GM12878 (cell line): Measurements from ENCODE around the gene ADA. TPM values are rescaled to one million over a fixed set of nuclear protein-coding genes. Genes with fewer than 3 reads are reported as not detected.
A peak's percentile ranks its signal among the peaks of the same experiment; 100 is the strongest.

Experiments
- ATAC-seq: fragments of 200-7000 bp; cut with Tn5 transposase; 3 replicates; pipeline ENCODE4 v1.9.1; 2020; ENCODE audit warnings: mild to moderate bottlenecking, moderate library complexity
- BruUV-seq: library from RNA; stranded (reverse); fragments of 400-500 nt; replicated peaks from 2 replicates; lab custom pipeline; 2021; lab: Mats Ljungman, UMichigan
- CTCF ChIA-PET: fragments of 300-600 bp; sonication (Branson Sonifier 250); formaldehyde crosslinking; extraction: SDS; loops from one replicate; lab custom pipeline; 2021; ENCODE audit warnings: inconsistent platforms; lab: Yijun Ruan, JAX
- POLR2A ChIA-PET: fragments of 350-600 bp; formaldehyde crosslinking; extraction: SDS; loops from one replicate; lab custom pipeline; 2021; ENCODE audit warnings: inconsistent platforms; lab: Charles Lee
- RAD21 ChIA-PET: fragments of 300-600 bp; sonication (Branson Sonifier 250); formaldehyde crosslinking; loops from one replicate; lab custom pipeline; 2023; ENCODE audit warnings: antibody characterized with exemption; ENCODE audit not compliant: unreplicated experiment; lab: Charles Lee
- SMC1A ChIA-PET: fragments of 300-600 bp; sonication (Branson Sonifier 250); formaldehyde crosslinking; loops from one replicate; lab custom pipeline; 2023; ENCODE audit not compliant: unreplicated experiment, uncharacterized antibody; lab: Charles Lee
- DNase-seq: peaks from one replicate; pipeline ENCODE4 v3.0.0-alpha.2; 2011; ENCODE audit warnings: low read depth, low spot score
- FAIRE-seq: peaks from 3 replicates; lab custom pipeline; 2011; peaks lifted over from hg19 to GRCh38; lab: Jason Lieb, UNC
- H2AFZ ChIP-seq: 2 replicates; pipeline ENCODE4 v1.6.0; 2011; ENCODE audit warnings: low read depth, low read length, control low read depth; ENCODE audit not compliant: control insufficient read depth
- H3K27ac ChIP-seq: 2 replicates; pipeline ENCODE4 v1.5.1; 2011; ENCODE audit warnings: control low read depth; ENCODE audit not compliant: control insufficient read depth, insufficient read depth
- H3K27me3 ChIP-seq, 2 experiments: replicated peaks in 1 of 2; 2 replicates each; pipeline versions ENCODE4 v1.6.0 to v1.6.1; 2011; ENCODE audit warnings: low read length in 1 of 2; ENCODE audit not compliant: control insufficient read depth in 2 of 2, insufficient read depth in 2 of 2
- H3K36me3 ChIP-seq, 2 experiments: 2 replicates each; pipeline ENCODE4 v1.5.1; 2011; ENCODE audit warnings: low read length in 1 of 2; ENCODE audit not compliant: control insufficient read depth in 2 of 2, insufficient read depth in 2 of 2
- H3K4me1 ChIP-seq: 2 replicates; pipeline ENCODE4 v1.6.1; 2011; ENCODE audit warnings: mild to moderate bottlenecking, low read length, moderate library complexity, mixed read lengths; ENCODE audit not compliant: control insufficient read depth, insufficient read depth
- H3K4me2 ChIP-seq: 2 replicates; pipeline ENCODE4 v1.6.0; 2011; ENCODE audit warnings: control low read depth; ENCODE audit not compliant: control insufficient read depth, insufficient read depth
- H3K4me3 ChIP-seq: fragments of 200-600 bp; sonication (generic); 2 replicates; pipeline ENCODE4 v1.5.1; 2016
- H3K79me2 ChIP-seq: 2 replicates; pipeline ENCODE4 v1.6.0; 2011; ENCODE audit warnings: low read length; ENCODE audit not compliant: control insufficient read depth, insufficient read depth
- H3K9ac ChIP-seq: 2 replicates; pipeline ENCODE4 v1.8.0; 2011; ENCODE audit warnings: low read length, control low read depth, mixed read lengths; ENCODE audit not compliant: control insufficient read depth, insufficient read depth
- H3K9me3 ChIP-seq: replicated peaks from 3 replicates; pipeline ENCODE4 v1.5.1; 2011; ENCODE audit warnings: mild to moderate bottlenecking, low read length; ENCODE audit not compliant: control insufficient read depth, insufficient read depth
- H4K20me1 ChIP-seq: 2 replicates; pipeline ENCODE4 v1.6.0; 2011; ENCODE audit not compliant: control insufficient read depth, insufficient read depth
- BRCA1 ChIP-seq: IDR thresholded peaks from 2 replicates; pipeline ENCODE4 v1.6.1; 2011; ENCODE audit warnings: low read depth, low read length, improper control_type of control experiment
- CBFB ChIP-seq: IDR thresholded peaks from 2 replicates; pipeline ENCODE4 v1.6.1; 2016; ENCODE audit warnings: antibody characterized with exemption, low read depth
- CREM ChIP-seq: IDR thresholded peaks from 2 replicates; pipeline ENCODE4 v1.6.1; 2014; ENCODE audit warnings: antibody characterized with exemption, low read depth
- ETV6 ChIP-seq, 2 experiments: fragments of 450-650 bp in 1 of 2; IDR thresholded peaks in 1 of 2; conservative IDR thresholded peaks in 1 of 2; 2 replicates each; pipeline ENCODE4 v1.6.1; 2014; ENCODE audit warnings: antibody characterized with exemption in 1 of 2, borderline replicate concordance in 1 of 2, low read depth in 1 of 2, mild to moderate bottlenecking in 1 of 2, moderate library complexity in 1 of 2
- IKZF1 ChIP-seq: fragments of 450-650 bp; conservative IDR thresholded peaks from 2 replicates; pipeline ENCODE4 v1.6.1; 2017; ENCODE audit warnings: antibody characterized with exemption, mild to moderate bottlenecking
- NFYB ChIP-seq: IDR thresholded peaks from 2 replicates; pipeline ENCODE4 v1.6.1; 2011; ENCODE audit warnings: low read depth, mild to moderate bottlenecking, low read length, improper control_type of control experiment, moderate library complexity; ENCODE audit not compliant: insufficient read depth
- SMARCA5 ChIP-seq: fragments of 450-650 bp; IDR thresholded peaks from 2 replicates; pipeline ENCODE4 v1.6.1; 2017; ENCODE audit warnings: mild to moderate bottlenecking
- SUZ12 ChIP-seq: fragments of 200-600 bp; sonication (generic); IDR thresholded peaks from one replicate; pipeline ENCODE4 v1.6.1; 2018; ENCODE audit warnings: antibody characterized with exemption, mild to moderate bottlenecking; ENCODE audit not compliant: unreplicated experiment
- TAF1 ChIP-seq: IDR thresholded peaks from 2 replicates; pipeline ENCODE4 v1.6.1; 2011; ENCODE audit warnings: mild to moderate bottlenecking, low read depth, low read length, borderline replicate concordance
- YBX1 ChIP-seq: fragments of 450-650 bp; IDR thresholded peaks from 2 replicates; pipeline ENCODE4 v1.6.1; 2016; ENCODE audit warnings: antibody characterized with exemption
- WGBS: methylation state at CpG from one replicate; pipeline ENCODE4 v1.1.6; 2016; ENCODE audit warnings: low lambda C conversion rate; ENCODE audit not compliant: insufficient replicate concordance, insufficient coverage; ENCODE audit errors: missing lambda C conversion rate; 5-methylcytosine and 5-hydroxymethylcytosine counted together
- in situ Hi-C: fragments of 300-500 bp; cut with MboI; formaldehyde crosslinking; loops from 9 replicates; pipeline ENCODE4 v1.14.3; 2018; ENCODE audit warnings: mixed read lengths
- intact Hi-C: fragments of 100-400 bp; cut with micrococcal nuclease; formaldehyde crosslinking; loops from one replicate; pipeline ENCODE4 v1.14.2; 2022; ENCODE audit not compliant: unreplicated experiment
- polyA plus RNA-seq, 11 experiments: library from polyadenylated mRNA; depleted of rRNA in 4 of 11; unstranded in 6 of 11; stranded (reverse) in 5 of 11; fragments of >200 nt; fragmentation: Nextera tagmentation in 4 of 11; fragmentation: Illumina TruSeq in 1 of 11; extraction: Ambion mirVana in 4 of 11; extraction: Trizol in 1 of 11; gene quantifications; 1 replicate in 1 of 11; 2 replicates in 10 of 11; pipeline versions ENCODE4 v1.2.1 to v1.2.3, GENCODE V29; 2011 to 2016; ENCODE audit warnings: inconsistent platforms in 2 of 11, missing spikeins in 2 of 11, low read depth in 1 of 11
- total RNA-seq, 4 experiments: library from RNA; depleted of rRNA in 3 of 4; stranded (reverse); fragments of >200 nt in 3 of 4; fragmentation: Illumina TruSeq in 1 of 4; extraction: Trizol in 1 of 4; gene quantifications; 2 replicates each; pipeline versions ENCODE4 v1.2.1 to v1.2.3, GENCODE V29; 2013 to 2021
- TF ChIP-seq, protein P1 (sequence below): IDR thresholded peaks from 2 replicates; pipeline ENCODE4 v1.6.1; 2011; ENCODE audit warnings: mild to moderate bottlenecking, low read depth, low read length, moderate library complexity; ENCODE audit not compliant: insufficient replicate concordance
- TF ChIP-seq, protein P2 (sequence below): fragments of 450-650 bp; IDR thresholded peaks from 2 replicates; pipeline ENCODE4 v1.6.1; 2017; ENCODE audit warnings: low read depth, mild to moderate bottlenecking, moderate library complexity
- TF ChIP-seq, protein P3 (sequence below): fragments of 450-650 bp; IDR thresholded peaks from 2 replicates; pipeline ENCODE4 v1.6.1; 2018; ENCODE audit warnings: mild to moderate bottlenecking, low read depth, moderate library complexity; ENCODE audit not compliant: partially characterized antibody
- TF ChIP-seq, protein P4 (sequence below): fragments of 450-650 bp; IDR thresholded peaks from 2 replicates; pipeline ENCODE4 v1.6.1; 2017; ENCODE audit warnings: mild to moderate bottlenecking, moderate library complexity

The ADA gene
- total and polyA plus RNA-seq, 10 of the 15 experiments (the other 5 are each of a cell fraction or from before 2014, with no cell fraction given) = 40.9 to 217 (median 90.8) TPM

DNA sequence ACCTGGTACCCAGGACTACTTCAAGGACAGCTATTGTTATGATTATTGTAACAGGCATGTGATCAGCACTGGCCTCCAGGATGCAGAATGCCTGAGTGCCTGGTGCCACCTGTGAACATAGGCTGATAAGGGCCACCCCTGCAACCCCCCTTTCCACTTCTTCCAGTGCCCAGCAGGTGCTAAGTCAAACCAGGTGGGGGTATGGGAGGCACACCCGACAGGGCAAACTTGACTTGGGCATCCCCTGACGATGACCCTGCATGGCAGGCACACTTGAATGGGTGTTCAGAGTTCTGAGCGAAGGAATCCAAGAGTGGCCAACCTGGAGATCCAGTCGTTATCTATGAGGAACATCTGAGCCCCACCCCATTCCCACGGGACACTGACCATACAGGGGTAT, 3.4 kb downstream of the ADA start:
- peak overlapping the region; percentile 99 for H3K27ac ChIP-seq
- in situ Hi-C loops (no loop called here), intact Hi-C loops (no loop called here)
- no peak for FAIRE-seq
- ChIA-PET SMC1A (interaction anchor here (1.3 to 6.9 kb wide), 7 partner anchors 8 to 62 kb away, joined by 3 to 71 read pairs (median 11); no protein-coding TSS in a partner anchor), CTCF (interaction anchor here (1.0 to 8.5 kb wide), 6 partner anchors 18 to 65 kb away, joined by 4 to 134 read pairs (median 11); no protein-coding TSS in a partner anchor), RAD21 (interaction anchor here (0.7 to 5.0 kb wide), 6 partner anchors 20 to 66 kb away, joined by 3 to 47 read pairs (median 10); partner anchors contain the start of gene PKIG), POLR2A (interaction anchor here (1.1 to 4.2 kb wide), 3 partner anchors 62 to 321 kb away, joined by 3 to 32 read pairs (median 5); no protein-coding TSS in a partner anchor)
- WGBS = 81% methylated on average over 5 of the region's 5 CpGs
- no peak overlapping the region for H2AFZ ChIP-seq
- H3K27me3 ChIP-seq = no peaks in the 10 kb centered on the region
- H3K4me1 ChIP-seq = peaks cover 72% of the 10 kb centered on the region
- peak overlapping the region; percentile 37; the same call in 1 of the 2 replicates for H3K4me3 ChIP-seq
- no peaks in the 10 kb centered on the region; the same call in 2 of the 3 replicates for H3K9me3 ChIP-seq
- H4K20me1 ChIP-seq = no peaks in the 10 kb centered on the region
- H3K79me2 ChIP-seq = peaks cover 64% of the 10 kb centered on the region
- H3K4me2 ChIP-seq = peak overlapping the region; percentile 95
- H3K9ac ChIP-seq = peak overlapping the region; percentile 55
- no peak for ATAC-seq
- DNase-seq = no peak
- no TSS peak for BruUV-seq
- no peaks in the 10 kb centered on the region for H3K36me3 ChIP-seq
- no peak for TF ChIP-seq SMARCA5
- TF ChIP-seq TAF1 = no peak
- no peak for TF ChIP-seq NFYB
- TF ChIP-seq SUZ12 = no peak
- TF ChIP-seq CBFB = no peak
- TF ChIP-seq, protein P1, sequence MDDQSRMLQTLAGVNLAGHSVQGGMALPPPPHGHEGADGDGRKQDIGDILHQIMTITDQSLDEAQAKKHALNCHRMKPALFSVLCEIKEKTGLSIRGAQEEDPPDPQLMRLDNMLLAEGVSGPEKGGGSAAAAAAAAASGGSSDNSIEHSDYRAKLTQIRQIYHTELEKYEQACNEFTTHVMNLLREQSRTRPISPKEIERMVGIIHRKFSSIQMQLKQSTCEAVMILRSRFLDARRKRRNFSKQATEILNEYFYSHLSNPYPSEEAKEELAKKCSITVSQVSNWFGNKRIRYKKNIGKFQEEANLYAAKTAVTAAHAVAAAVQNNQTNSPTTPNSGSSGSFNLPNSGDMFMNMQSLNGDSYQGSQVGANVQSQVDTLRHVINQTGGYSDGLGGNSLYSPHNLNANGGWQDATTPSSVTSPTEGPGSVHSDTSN = no peak
- TF ChIP-seq, protein P2, sequence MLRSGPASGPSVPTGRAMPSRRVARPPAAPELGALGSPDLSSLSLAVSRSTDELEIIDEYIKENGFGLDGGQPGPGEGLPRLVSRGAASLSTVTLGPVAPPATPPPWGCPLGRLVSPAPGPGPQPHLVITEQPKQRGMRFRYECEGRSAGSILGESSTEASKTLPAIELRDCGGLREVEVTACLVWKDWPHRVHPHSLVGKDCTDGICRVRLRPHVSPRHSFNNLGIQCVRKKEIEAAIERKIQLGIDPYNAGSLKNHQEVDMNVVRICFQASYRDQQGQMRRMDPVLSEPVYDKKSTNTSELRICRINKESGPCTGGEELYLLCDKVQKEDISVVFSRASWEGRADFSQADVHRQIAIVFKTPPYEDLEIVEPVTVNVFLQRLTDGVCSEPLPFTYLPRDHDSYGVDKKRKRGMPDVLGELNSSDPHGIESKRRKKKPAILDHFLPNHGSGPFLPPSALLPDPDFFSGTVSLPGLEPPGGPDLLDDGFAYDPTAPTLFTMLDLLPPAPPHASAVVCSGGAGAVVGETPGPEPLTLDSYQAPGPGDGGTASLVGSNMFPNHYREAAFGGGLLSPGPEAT = no peak
- TF ChIP-seq ETV6 (conservative IDR thresholded peaks at IDR 0.05 in 1 of 2, IDR thresholded peaks at IDR 0.05 in 1 of 2; ENCODE audit: borderline replicate concordance in 1 of 2, low read depth in 1 of 2) = no peak
- no peak for TF ChIP-seq IKZF1
- no peak for TF ChIP-seq BRCA1
- TF ChIP-seq, protein P3, sequence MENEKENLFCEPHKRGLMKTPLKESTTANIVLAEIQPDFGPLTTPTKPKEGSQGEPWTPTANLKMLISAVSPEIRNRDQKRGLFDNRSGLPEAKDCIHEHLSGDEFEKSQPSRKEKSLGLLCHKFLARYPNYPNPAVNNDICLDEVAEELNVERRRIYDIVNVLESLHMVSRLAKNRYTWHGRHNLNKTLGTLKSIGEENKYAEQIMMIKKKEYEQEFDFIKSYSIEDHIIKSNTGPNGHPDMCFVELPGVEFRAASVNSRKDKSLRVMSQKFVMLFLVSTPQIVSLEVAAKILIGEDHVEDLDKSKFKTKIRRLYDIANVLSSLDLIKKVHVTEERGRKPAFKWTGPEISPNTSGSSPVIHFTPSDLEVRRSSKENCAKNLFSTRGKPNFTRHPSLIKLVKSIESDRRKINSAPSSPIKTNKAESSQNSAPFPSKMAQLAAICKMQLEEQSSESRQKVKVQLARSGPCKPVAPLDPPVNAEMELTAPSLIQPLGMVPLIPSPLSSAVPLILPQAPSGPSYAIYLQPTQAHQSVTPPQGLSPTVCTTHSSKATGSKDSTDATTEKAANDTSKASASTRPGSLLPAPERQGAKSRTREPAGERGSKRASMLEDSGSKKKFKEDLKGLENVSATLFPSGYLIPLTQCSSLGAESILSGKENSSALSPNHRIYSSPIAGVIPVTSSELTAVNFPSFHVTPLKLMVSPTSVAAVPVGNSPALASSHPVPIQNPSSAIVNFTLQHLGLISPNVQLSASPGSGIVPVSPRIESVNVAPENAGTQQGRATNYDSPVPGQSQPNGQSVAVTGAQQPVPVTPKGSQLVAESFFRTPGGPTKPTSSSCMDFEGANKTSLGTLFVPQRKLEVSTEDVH = no peak
- no peak for TF ChIP-seq CREM
- TF ChIP-seq, protein P4, sequence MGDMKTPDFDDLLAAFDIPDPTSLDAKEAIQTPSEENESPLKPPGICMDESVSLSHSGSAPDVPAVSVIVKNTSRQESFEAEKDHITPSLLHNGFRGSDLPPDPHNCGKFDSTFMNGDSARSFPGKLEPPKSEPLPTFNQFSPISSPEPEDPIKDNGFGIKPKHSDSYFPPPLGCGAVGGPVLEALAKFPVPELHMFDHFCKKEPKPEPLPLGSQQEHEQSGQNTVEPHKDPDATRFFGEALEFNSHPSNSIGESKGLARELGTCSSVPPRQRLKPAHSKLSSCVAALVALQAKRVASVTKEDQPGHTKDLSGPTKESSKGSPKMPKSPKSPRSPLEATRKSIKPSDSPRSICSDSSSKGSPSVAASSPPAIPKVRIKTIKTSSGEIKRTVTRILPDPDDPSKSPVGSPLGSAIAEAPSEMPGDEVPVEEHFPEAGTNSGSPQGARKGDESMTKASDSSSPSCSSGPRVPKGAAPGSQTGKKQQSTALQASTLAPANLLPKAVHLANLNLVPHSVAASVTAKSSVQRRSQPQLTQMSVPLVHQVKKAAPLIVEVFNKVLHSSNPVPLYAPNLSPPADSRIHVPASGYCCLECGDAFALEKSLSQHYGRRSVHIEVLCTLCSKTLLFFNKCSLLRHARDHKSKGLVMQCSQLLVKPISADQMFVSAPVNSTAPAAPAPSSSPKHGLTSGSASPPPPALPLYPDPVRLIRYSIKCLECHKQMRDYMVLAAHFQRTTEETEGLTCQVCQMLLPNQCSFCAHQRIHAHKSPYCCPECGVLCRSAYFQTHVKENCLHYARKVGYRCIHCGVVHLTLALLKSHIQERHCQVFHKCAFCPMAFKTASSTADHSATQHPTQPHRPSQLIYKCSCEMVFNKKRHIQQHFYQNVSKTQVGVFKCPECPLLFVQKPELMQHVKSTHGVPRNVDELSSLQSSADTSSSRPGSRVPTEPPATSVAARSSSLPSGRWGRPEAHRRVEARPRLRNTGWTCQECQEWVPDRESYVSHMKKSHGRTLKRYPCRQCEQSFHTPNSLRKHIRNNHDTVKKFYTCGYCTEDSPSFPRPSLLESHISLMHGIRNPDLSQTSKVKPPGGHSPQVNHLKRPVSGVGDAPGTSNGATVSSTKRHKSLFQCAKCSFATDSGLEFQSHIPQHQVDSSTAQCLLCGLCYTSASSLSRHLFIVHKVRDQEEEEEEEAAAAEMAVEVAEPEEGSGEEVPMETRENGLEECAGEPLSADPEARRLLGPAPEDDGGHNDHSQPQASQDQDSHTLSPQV = no peak
- TF ChIP-seq YBX1 = no peak
